ENCODE data around the gene PTDSS2.
"Not testable (repeated sequence)": the region's sequence is repeated elsewhere in the genome, so short reads cannot be mapped to it uniquely, and the experiment has no call there.

The PTDSS2 gene

DNA sequence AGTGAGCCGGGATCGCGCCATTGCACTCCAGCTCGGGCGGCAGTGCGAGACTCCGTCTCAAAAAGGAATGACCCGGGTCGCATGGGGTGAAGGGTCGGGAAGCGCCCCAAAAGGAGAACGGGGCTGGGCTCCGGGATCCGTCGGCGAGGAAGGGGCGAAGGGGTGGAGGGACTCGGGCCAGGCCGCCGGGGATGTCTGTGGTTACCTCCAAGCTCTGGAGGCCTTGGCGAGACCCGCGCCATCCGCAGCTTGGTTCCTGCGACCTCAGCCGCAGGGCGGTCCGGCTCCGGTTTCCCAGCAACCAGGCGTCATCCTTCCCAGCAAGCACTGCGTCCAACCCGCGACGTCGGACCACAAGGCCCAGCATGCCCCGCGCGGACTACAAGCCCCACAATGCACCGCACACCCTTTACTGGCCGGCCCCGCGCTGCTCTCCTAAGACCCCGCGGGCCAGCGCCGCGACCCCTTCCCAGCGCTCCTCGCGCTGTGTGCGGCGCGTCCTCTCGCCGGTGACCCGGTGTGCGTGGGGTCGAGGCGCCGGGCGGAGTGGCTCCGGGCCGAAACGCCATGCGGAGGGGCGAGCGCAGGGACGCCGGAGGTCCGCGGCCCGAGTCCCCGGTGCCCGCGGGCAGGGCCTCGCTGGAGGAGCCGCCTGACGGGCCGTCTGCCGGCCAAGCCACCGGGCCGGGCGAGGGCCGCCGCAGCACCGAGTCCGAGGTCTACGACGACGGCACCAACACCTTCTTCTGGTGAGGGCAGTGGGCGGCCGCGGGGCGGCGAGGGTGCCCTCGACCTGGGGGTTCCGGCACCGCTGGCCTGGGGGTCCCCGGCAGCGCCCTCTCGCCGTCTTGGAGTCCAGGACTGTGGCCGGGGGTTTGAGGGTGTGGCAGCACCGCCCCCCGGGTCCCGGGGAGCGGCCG, at the start of gene PTDSS2:
Gene PTDSS2 (plus strand): TSS at position 391 of the 920 bp plus-strand sequence. CDS start 177 bp downstream, at position 568.
- DNase-seq (ENCODE audit: low spot score): peak; percentile 91

DNA sequence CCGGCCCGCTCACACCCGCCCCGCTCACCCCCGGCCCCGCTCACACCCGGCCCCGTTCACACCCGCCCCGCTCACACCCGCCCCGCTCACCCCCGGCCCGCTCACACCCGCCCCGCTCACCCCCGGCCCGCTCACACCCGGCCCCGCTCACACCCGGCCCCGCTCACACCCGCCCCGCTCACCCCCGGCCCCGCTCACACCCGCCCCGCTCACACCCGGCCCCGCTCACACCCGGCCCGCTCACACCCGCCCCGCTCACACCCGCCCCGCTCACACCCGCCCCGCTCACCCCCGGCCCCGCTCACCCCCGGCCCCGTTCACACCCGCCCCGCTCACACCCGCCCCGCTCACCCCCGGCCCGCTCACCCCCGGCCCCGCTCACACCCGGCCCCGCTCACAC, 48.9 kb upstream of the PTDSS2 start:
- DNase-seq (ENCODE audit: low spot score): not testable (repeated sequence)

DNA sequence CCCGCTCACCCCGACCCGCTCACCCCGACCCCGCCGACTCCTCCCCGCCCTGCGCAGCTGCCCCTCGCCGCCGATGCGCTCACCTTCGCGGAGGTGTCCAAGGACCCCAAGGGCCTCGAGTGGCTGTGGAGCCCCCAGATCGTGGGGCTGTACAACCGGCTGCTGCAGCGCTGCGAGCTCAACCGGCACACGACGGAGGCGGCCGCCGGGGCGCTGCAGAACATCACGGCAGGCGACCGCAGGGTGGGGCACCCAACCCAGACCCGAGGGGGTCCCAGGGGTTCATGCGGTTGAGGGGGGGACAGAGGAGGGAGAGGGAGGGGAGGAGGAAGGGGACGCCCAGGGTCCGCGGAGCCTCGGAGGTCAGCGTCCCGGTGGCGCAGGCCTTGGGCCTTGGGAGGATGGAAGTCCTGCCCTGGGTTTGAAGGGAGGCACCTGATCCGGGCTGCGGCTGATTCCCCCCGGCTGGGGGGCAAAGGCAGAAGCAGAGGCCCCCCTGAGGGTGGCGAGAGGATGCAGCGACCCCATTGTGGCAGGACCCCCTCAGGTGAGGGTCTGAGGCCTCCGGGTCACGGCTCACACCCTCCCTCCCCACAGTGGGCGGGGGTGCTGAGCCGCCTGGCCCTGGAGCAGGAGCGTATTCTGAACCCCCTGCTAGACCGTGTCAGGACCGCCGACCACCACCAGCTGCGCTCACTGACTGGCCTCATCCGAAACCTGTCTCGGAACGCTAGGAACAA, 46.9 kb upstream of the PTDSS2 start:
- DNase-seq (ENCODE audit: low spot score): no peak

DNA sequence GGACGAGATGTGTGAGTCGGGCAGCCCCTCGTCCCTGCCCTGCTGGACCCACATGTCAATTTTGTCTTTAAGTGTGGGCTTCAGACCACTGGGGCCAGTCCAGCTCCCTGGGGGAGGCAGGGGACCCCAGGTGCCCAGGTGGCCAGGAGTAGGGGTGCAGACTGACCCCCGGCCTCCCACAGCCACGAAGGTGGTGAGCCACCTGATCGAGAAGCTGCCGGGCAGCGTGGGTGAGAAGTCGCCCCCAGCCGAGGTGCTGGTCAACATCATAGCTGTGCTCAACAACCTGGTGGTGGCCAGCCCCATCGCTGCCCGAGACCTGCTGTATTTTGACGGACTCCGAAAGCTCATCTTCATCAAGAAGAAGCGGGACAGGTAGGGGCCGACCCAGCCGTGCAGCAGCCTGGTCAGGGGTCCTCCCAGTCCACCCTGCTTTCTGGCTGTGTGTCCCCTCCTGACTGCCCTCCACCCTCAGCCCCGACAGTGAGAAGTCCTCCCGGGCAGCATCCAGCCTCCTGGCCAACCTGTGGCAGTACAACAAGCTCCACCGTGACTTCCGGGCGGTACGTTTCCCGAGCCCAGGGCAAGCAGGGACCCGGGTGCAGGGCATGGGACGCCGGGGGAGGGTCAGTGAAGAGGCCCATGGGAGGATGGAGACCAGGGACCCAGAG, 46.2 kb upstream of the PTDSS2 start:
- DNase-seq (ENCODE audit: low spot score): no peak

DNA sequence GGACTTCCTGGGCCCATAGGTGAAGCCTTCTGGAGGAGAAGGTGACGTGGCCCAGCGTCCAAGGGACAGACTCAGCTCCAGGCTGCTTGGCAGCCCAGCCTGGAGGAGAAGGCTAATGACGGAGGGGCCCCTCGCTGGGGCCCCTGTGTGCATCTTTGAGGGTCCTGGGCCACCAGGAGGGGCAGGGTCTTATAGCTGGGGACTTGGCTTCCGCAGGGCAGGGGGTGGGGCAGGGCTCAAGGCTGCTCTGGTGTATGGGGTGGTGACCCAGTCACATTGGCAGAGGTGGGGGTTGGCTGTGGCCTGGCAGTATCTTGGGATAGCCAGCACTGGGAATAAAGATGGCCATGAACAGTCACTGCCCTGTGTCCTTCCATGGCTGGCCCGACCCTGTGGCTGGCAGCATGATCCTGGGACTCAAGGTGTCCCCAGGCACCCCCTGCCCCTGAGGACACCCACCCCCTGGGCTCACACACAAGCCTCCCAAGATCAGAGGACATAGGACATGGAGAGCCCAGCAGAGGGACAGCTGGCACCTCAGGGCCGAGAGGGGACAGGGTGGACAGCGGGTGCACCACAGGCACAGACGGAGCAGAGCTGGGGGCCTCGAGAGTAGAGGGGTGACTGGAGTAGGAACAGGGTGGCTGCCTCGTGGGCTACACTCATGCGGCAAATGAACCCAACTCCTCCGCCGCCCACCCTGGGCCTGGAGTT, 45.4 kb upstream of the PTDSS2 start:
- DNase-seq (ENCODE audit: low spot score): no peak

DNA sequence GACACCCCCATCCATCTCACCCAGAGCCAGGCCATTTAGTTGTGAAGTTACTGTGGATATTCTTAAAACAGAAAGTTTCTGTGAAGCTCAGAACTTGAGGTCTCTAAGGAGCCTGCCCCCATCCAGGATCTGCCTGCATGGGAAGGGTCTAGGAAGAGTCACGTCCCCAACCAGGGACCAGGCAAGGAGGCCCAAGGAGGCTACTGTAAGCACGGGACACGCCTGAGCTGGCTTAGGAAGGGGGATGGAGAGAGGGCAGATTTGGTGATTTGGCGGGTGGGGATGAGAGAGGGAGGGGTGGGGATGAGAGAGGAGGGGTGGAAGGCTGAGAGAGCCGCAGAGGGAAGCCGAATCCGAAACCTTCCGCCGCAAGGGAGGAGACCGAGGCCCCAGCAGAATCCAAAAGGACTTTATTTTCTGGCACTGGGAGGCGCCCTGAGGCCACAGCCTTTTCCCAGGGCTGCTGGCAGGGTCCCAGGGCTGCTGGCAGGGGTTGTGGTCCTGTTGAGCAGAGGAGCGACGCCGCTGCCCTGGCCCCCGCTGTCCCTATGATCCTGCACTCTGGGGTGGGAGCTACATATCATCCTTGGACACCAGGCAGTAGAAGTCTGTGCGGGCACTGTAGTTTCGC, 44.6 kb upstream of the PTDSS2 start:
- DNase-seq (ENCODE audit: low spot score): no peak

DNA sequence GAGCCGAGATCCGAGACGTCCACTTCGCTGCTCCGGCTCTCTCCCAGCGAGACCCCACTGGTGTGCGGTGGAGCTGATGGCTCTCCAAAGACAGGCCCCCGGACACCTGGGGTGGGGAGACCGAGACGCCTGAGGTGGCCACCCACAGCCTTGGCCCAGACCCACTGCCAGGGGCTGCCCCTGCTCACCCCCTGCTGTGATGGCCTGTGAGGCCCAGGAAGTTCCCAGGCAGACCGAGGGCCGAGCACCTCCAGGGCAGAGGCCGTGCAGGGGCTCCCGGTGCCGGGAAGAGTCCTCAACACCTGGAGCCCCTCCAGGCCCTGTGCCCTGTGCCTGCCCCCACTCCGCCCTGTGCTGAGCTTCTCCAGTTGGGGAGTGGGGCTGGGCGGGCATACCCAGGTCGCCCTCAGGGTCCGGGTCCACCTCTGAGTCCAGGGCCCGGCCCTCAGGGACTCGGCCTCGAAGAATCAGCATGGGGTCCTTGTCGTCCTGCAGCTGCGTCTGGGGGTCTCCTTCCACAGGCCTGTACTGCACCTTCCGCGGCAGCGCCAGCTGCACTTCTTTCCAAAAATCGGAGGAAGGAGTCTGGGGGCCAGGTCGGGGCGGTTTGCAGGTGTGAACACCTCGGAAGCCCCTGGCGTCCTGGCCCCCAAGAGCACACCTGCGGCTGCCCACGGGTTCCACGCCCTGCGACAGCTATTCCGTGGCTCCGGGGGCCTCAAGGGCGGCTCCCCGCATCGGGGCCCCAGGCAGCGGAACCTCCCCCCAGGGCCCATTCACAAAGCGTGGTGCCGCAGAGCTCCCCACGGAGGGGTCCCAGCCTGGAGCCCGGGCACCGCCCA, 43.9 kb upstream of the PTDSS2 start:
- no peak for DNase-seq (ENCODE audit: low spot score)

DNA sequence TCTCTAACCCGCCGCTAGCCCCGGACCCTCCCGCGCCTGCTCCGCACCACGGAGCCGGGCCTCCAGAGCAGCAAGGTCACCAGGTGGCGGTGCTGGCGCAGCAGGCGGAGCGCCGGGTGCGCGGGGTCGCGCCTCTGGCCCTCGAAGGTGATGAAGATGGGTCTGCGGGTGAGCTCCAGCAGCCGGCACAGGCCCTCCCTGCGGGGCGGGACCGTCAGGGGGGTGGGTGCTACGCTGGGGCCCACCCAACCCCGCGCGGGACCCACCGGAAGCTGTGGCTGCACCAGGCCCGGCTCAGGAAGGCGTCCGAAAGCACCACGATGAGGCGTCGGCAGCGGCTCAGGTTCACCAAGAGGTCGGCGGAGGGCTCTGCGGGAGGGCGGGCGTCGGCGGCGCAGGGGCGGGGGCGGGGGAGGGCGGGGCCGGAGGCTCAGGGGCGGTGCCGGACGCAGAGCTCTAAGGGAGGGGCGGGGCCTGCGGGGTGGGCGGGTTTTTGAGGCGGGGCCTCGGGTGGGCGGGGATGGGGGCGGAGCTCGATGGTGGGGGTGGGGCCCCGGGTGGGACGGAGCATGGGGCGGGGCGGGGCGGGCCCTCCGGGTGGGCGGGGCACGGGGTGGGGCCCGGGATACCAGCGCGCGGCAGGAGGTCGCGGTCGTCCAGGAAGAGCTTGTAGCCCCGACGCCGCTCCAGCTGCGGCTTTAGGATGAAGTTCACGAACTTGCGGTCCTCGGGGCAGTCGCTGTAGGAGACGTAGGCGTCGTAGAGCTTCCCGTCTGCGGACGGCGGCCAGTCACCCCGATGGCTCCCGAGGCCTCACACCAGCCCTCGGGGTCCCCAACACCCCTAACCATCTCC, 43.1 kb upstream of the PTDSS2 start:
- DNase-seq (ENCODE audit: low spot score): peak; percentile 81

DNA sequence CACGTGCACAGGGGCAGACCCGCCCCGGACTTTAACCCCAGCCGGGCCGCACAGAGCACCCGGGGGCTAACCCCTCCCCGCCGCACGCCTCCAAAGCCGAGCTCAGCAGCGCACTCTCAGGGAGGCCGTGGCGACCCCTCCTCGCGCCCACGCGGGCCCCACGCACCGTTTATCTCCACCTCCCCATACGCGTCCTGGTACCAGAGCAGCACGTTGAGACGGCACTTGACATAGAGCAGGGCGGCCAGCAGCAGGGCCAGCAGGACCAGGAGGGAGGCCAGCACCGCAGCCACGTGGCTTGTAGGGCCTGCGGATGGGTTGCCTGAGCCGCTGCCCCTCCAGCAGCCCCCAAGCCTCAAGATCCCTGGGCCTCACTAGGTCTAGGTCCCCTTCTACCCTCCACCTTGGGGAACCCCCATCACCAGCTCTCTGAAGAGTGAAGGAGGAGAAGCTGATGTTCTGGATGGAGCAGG, 42.4 kb upstream of the PTDSS2 start:
- DNase-seq (ENCODE audit: low spot score): no peak

DNA sequence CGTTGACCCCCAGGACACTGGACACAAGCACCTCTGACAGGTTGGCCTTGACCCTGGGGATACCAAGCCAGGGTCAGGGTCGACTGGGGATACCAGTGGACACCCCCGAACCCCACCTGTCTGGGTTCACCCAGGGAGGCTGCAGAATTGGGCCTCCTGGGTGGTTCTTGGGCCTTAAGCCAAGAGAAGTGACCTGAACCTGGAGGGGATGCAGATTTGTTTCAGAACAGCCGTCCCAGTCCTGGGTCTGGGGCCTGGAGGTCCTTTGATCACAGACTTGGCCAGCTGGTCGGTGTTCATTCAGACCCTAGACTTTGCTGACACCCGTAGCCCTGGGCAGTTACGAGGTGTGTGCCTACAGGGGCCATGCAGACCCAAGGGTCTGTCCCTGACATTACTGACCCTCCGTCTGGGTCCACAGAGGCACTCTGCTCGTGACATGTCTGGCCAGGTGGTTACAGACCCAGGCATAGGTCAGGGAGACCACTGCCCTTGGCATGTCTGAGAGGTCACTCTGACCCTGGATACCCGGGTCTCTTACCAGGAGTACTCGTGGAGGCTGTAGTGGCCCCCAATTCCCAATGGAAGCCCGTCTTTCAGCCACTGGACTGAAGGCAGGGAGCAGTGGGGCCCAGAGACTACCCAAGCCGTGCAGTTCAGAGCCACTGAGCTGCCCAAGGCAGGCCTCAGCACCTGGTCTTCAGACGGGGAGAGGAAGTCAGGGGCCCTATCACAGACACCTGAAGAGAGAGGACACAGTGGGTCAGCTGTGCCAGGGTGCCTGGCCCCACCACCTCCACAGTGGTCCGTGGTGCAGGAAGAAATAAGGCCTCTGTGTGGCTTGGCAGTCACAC, 41.7 kb upstream of the PTDSS2 start:
- no peak for DNase-seq (ENCODE audit: low spot score)

DNA sequence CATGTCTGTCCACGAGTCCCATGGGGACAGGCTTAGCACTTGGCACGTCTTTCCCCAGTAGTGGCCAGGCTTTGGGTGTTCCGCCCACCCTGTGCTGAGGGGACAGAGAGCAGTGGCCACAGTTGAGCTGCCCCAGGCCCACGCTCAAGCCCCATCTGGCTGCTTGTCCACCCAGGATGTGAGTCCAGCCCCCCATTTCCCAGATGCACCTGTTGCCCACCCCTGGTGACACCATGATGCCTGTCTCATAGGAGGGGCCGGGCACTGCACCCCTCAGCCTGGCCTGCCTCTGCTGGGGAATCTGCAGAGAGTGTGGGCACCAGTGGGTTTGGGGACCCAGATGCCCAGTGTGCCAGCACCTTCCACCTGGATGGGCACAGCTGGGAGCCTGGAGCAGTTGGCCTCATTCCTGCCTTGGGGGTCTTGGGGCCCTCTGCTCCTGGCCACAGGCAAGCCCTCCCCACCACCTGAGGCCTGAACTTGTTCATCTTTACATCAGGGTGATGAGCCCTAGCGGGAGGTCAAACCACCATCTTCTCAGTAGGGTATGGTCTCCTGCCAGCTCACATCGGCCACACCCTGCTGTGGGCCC, 41.0 kb upstream of the PTDSS2 start:
- no peak for DNase-seq (ENCODE audit: low spot score)

DNA sequence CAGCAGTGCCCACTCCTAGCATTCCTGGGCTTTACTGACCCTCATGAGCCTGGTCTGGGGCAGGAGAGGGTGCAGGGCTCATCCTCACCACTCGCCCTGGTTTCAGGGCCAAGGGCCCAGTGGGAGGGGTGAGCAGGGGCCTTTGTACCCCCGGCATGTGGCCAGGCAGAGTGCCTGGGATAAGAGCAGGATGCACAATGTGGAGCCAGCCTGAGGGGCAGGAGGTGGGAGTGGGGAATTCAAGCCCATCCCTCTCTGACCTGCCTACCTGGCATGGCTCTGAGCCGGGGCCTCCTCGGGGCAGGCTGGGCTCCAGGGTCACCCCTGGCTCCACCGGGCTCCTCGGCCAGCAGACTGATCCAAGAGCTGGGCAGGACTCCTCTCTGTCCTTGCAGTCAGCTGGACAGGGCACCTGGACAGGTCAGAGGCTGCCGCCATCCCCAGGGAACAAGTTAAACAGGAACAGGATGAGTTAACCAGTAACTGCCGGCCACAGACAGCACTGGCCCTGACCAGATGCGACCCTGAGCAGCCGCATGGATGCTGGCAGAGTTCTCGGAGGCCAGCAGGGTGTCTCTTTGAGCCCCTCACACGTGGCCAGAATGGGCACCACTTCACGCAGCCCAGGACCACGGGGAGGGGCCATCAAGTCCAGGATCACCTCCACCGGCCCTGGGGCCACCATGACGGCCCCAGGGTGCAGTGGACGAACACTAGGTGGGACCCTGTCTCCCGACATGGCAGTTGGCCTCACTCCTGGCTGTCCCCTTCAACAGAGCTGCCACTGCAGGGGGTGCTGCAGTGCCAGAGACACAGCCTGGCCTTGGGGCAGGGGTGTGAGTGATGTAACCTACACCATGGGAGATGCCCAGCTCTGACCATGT, 40.2 kb upstream of the PTDSS2 start:
- DNase-seq (ENCODE audit: low spot score): peak; percentile 60

DNA sequence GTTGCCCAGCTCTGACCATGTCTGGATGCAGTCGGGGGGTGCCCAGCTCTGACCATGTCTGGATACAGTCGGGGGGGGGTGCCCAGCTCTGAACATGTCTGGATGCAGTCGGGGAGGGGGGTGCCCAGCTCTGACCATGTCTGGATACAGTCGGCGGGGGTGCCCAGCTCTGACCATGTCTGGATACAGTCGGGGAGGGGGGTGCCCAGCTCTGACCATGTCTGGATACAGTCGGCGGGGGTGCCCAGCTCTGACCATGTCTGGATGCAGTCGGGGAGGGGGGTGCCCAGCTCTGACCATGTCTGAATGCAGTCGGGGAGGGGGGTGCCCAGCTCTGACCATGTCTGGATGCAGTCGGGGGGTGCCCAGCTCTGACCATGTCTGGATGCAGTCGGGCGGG, 39.4 kb upstream of the PTDSS2 start:
- DNase-seq (ENCODE audit: low spot score): not testable (repeated sequence)

DNA sequence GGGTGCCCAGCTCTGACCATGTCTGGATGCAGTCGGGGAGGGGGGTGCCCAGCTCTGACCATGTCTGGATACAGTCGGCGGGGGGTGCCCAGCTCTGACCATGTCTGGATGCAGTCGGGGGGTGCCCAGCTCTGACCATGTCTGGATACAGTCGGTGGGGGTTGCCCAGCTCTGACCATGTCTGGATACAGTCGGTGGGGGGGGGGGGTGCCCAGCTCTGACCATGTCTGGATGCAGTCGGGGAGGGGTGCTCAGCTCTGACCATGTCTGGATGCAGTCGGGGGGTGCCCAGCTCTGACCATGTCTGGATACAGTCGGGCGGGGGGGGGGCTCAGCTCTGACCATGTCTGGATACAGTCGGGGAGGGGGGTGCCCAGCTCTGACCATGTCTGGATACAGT, 38.6 kb upstream of the PTDSS2 start:
- DNase-seq (ENCODE audit: low spot score): not testable (repeated sequence)

DNA sequence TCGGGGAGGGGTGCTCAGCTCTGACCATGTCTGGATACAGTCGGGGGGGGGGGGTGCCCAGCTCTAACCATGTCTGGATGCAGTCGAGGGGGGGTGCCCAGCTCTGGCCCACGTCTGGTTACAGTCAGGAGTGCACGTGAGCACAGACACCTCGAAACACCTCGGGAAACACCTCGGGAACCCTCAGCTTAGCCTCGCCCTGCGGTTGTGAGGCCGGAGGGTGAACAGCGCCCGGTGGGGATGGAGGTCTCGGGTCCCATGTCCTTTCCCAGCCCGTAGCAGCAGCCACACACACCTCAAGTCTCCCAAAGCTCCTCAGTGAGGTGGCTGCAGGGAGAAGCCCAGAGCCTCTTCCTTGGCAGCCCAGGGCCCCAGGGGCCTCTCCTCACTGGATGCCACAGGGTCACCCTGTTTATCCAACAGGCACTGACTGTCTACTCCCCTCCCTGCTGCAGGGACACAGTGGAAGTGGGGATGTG, 37.4 kb upstream of the PTDSS2 start:
- no peak for DNase-seq (ENCODE audit: low spot score)

DNA sequence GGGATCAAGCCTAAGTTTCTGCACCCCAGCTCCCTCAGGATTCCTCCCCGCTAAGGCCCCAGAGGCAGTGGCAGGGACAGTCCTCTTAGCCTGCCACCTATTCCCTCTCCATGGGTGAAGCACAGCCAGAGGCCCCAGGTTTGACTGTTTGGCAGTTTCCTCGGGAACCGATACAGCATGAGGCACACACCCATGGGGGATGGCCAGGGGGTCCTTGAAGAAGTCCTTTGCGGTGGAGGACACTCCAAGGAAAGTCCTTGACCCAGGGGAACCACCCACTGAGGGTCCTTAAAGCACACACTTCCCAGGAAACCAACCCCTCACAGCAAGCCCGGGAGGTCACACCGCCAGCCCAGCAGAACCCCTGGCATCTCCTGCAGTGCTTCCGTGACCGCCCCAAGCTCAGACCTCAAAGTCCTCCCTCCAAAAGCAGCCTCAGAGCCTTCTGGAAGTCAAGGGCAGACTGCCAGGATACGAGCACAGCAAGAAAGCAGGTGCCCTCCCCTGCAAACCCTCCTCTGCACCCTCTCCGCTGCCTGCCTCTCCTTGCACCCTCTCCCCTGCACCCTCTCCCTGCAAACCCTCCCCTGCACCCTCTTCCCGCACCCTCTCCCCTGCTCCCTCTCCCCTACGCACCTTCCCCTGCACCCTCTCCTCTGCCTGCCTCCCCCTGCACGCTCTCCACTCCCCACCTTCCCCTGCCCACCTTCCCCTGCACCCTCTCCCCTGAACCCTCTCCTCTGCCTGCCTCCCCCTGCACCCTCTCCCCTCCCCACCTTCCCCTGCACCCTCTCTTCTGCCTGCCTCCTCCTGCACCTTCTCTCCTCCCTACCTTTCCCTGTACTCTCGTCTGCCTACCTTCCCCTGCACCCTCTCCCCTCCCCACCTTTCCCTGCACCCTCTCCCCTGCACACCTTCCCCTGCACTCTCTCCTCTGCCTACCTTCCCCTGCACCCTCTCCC, 36.7 kb upstream of the PTDSS2 start:
- DNase-seq (ENCODE audit: low spot score): no peak

All from HuH-7.5 (cell line).